GM19397 (cell line): ENCODE measurements around the gene ACSF3.

ENCODE experiments used
- ATAC-seq: cut with Tn5 transposase; IDR thresholded peaks from one replicate; pipeline ENCODE4 v1.9.1; 2021; ENCODE audit warnings: mild to moderate bottlenecking, moderate library complexity; ENCODE audit not compliant: unreplicated experiment

ACSF3 gene

GRCh38 chr16:89142474-89143195 is 49.0 kb downstream of the ACSF3 start:
- no peak for ATAC-seq

- ATAC-seq: no peak
These were observed 49.6 kb downstream of the ACSF3 start for GRCh38 chr16:89143201-89143741.

- ATAC-seq: no peak
These were observed 50.4 kb downstream of the ACSF3 start for GRCh38 chr16:89143911-89144675.

- ATAC-seq: no peak
These were observed 51.0 kb downstream of the ACSF3 start for GRCh38 chr16:89144681-89145080.

GRCh38 chr16:89145406-89146161 is 51.9 kb downstream of the ACSF3 start:
- no peak for ATAC-seq

- no peak for ATAC-seq
These were observed 52.8 kb downstream of the ACSF3 start for GRCh38 chr16:89146211-89147005.

- no peak for ATAC-seq
These were observed 53.6 kb downstream of the ACSF3 start for GRCh38 chr16:89147085-89147817.

GRCh38 chr16:89149386-89149785 is 55.7 kb downstream of the ACSF3 start:
- ATAC-seq: no peak

- no peak for ATAC-seq
These were observed 56.6 kb downstream of the ACSF3 start for GRCh38 chr16:89150090-89150835.

GRCh38 chr16:89150981-89151380 is 57.3 kb downstream of the ACSF3 start:
- ATAC-seq: no peak

- no peak for ATAC-seq
These were observed 59.4 kb downstream of the ACSF3 start for GRCh38 chr16:89152831-89153700.

- ATAC-seq: no peak
These were observed 60.2 kb downstream of the ACSF3 start for GRCh38 chr16:89153848-89154271.

GRCh38 chr16:89154390-89155183 is 60.9 kb downstream of the ACSF3 start:
- no peak for ATAC-seq

GRCh38 chr16:89155184-89155679 is 61.6 kb downstream of the ACSF3 start:
- no peak for ATAC-seq

- no peak for ATAC-seq
These were observed 62.4 kb downstream of the ACSF3 start for GRCh38 chr16:89155851-89156739.
